ENCODE results near the gene NAAA.

DNA sequence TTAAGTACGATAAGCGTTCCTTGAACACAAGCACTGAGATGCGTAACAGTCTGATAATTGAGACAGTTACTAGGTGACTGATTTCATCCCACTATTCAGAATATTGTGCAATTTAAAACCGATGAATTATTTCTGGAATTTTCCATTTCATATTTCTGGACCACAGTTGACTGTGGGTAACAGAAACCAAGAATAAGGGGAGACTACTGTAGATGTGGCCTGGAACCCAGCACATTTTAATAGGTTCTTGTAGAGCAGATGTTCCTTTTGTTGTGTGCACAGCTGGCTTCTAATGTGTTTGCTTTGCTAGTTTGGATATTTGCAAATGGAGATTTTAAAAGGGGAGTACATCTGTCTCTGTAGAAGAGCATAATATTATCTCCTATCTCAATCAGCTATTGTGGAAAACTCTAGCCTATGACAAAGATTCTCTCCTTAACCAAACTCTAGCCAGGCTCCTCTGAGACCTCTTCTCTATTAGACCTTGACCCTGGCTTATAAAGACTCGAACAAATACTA is 16.4 kb downstream of the NAAA start:
- TF ChIP-seq, protein P1, sequence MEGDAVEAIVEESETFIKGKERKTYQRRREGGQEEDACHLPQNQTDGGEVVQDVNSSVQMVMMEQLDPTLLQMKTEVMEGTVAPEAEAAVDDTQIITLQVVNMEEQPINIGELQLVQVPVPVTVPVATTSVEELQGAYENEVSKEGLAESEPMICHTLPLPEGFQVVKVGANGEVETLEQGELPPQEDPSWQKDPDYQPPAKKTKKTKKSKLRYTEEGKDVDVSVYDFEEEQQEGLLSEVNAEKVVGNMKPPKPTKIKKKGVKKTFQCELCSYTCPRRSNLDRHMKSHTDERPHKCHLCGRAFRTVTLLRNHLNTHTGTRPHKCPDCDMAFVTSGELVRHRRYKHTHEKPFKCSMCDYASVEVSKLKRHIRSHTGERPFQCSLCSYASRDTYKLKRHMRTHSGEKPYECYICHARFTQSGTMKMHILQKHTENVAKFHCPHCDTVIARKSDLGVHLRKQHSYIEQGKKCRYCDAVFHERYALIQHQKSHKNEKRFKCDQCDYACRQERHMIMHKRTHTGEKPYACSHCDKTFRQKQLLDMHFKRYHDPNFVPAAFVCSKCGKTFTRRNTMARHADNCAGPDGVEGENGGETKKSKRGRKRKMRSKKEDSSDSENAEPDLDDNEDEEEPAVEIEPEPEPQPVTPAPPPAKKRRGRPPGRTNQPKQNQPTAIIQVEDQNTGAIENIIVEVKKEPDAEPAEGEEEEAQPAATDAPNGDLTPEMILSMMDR (IDR thresholded peaks at IDR 0.05): no peak
- TF ChIP-seq POLR2AphosphoS5 (IDR thresholded peaks at IDR 0.05): no peak

Data from suprapubic skin (tissue), 3 donors.